Stimulated activated CD8-positive, alpha-beta memory T cell treated with anti-CD3 and anti-CD28 coated beads, Interleukin-7, amount 100 ng/mL, for 1 hour (primary cell): ENCODE data around the gene HK2.
"Not testable (repeated sequence)": the region's sequence is repeated elsewhere in the genome, so short reads cannot be mapped to it uniquely, and the experiment has no call there.

ENCODE experiments used
- DNase-seq, 2 donors: peaks; one replicate each; pipeline ENCODE4 v3.0.0-alpha.2; 2020; ENCODE audit warnings: low read depth in 2 of 2

The HK2 gene

DNA sequence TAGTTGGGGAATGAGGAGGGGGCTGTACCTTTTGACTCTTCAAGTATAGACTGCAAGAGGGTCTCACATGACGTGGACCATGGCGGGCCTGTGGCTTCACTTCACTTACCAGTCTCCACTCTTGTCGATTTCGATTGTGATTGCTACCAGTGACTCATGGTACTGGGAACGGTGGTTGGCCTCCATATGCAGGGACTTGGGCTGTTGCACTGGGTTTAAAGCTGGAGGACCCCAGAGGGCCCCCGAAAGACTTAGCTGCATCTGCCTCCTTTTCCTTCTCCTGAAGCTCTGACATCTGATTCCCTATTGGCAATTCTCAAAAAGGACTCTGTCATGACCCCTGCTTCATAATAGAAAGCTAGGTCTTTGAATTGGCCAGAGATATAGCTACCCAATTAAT is 43.4 kb downstream of the HK2 start:
- DNase-seq, result no peak

GRCh38 chr2:74877781-74878433 is 44.0 kb downstream of the HK2 start:
- DNase-seq, result no peak

GRCh38 chr2:74878551-74878950 is 44.6 kb downstream of the HK2 start:
- no peak for DNase-seq

DNA sequence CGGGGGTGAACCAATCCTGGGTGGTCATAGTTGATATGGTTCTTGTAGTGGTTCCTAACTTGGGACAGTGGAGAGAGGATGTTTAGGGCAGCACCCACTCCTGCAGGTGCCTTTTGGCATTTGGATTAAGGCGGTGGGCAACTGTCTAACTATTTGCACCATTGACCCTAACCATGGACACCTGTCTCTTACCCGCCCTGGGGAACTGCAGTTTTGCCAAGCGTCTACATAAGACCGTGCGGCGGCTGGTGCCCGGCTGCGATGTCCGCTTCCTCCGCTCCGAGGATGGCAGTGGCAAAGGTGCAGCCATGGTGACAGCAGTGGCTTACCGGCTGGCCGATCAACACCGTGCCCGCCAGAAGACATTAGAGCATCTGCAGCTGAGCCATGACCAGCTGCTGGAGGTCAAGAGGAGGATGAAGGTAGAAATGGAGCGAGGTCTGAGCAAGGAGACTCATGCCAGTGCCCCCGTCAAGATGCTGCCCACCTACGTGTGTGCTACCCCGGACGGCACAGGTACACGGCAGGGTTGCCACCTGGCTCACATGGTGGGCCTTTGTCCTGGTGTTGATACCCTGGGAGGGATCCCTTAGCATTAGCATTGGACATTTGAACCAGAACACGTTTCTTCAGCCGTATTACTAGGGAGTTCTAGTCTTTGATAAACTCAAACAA is 46.3 kb downstream of the HK2 start:
- DNase-seq, result no peak

DNA sequence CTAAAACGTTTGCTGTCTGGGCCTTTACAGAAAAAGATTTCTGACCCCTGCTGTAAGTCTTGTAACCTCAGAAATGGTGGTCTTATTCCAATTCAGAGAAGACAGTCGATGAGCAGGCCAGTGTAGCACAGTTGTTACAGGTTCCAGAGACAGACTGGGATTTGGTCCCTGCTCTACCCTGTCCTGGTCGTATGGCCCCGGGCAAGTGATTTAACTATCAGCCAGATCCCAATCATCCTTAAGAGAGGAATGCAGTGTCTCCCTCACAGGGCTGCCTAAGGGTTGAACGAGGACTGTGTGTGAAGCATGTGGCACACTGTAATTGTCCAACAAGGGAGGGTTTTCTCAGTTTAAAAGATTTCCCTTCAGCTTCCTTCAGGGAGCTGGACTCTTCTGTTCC is 47.2 kb downstream of the HK2 start:
- DNase-seq, result no peak

GRCh38 chr2:74881626-74882298 is 47.8 kb downstream of the HK2 start:
- DNase-seq, result no peak

- no peak for DNase-seq
These were observed 48.4 kb downstream of the HK2 start for GRCh38 chr2:74882299-74882687.

GRCh38 chr2:74883011-74883410 is 49.1 kb downstream of the HK2 start:
- no peak for DNase-seq

DNA sequence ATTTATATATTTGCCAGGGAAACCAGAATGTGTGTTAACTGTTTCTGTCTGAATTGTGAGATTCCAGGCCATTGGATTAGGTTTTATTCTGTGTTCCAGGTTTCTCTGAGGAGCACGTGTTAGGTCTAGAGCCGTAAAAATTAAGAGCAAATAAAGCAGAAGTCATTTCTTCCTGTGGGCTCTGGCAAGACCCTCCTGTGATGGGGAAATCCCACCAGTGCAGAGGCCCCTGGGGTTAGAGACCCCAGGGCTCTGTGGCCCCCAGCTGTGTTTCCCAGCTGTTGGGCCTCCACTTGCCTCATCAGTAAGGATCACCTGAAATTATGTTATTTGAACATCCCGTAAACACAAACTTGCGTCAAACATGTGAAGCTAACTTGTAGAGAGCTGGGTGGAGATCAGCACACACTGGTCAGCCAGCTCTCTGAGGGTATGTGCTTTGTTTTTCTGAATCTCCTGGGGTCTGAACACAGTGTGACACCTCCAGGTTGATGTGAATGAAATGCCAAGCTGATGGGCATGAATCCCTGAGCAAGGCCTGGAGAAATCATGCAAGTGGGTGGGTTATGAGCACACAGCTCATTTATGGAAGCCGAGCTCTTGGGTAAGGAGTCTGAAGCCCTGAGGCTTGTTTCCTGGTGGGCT is 50.3 kb downstream of the HK2 start:
- no peak for DNase-seq

GRCh38 chr2:74884866-74885265 is 50.9 kb downstream of the HK2 start:
- DNase-seq, result no peak

GRCh38 chr2:74886251-74886650 is 52.3 kb downstream of the HK2 start:
- DNase-seq, result no peak

DNA sequence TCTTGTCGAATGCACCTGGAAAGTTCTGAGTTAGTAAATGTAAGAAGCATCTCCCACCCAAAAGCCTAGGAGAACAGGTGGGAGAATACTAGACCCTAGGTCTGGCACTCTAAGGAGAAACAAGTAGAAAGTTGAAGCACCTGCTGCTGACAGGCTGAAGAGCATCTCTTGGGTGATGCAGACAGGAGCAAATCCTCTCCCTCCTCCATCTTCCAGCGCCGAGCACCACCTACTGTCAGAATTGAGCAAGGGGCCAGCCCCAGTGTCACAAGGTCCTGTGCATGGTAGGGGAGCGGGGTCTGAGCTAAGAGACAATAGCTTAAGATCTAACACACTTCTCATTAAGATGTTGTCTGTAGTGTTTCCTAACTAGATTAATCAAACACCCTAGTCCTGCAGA is 52.9 kb downstream of the HK2 start:
- no peak for DNase-seq

DNA sequence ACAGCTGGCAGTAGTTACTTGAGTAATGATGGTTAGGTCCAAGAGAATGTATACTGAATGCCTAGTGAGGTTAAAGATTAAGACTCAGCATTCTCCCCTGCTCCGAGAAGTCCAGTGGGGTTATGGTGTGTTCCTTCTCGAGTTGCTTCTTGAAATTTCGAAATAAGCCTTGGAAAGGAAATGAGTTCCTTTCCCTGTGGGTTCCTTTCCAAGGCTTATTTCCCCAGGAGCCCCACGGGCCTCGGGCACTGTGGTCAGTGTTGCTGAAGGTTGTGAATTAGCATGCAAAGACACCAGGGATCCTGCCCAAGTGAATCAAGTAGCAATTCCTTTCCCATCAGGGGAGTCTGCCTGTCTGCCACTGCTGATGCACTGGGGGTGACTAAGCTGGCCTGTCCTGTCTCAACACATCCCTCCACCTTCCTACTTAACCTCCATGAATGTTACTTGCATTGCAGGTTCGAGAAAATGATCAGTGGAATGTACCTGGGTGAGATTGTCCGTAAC is 53.6 kb downstream of the HK2 start:
- no peak for DNase-seq

DNA sequence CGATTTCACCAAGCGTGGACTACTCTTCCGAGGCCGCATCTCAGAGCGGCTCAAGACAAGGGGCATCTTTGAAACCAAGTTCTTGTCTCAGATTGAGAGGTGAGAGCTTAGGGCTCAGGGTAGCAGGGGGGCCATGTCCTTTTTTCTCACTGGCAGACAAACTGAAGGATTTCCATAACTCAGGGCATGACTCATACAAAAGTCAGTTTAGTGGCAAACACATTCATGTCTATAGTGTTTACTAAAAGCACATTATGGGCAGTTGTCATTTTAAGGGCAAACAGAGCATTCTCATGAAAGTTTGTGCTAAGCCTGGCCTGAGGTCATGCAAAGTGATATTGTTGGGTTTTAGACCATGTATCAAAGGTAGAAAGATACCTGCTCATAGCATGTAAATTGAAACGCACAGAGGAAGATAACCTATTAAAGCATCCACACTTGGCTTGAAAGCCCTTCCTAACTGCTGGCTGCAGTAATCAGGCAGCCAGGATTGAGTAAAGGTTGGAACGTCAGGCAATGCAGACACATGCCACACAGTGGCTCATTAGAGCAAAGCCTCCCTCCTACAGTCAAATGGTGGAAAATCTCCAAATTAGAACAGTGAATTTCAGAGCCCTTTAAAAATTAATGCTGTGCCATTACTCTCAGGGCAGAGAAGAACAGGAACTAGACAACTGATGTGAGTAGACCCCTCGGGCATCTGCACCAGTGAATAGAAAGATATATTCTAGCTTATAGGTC is 54.2 kb downstream of the HK2 start:
- no peak for DNase-seq

DNA sequence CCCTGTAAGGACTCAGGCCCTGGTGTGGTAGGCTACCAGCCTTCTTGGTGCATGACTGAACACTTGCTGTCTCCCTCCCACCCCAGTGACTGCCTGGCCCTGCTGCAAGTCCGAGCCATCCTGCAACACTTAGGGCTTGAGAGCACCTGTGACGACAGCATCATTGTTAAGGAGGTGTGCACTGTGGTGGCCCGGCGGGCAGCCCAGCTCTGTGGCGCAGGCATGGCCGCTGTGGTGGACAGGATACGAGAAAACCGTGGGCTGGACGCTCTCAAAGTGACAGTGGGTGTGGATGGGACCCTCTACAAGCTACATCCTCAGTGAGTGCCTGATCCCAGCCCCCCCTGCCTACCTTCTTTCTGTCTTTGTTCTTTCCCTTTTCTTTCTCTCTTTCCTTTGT is 55.2 kb downstream of the HK2 start:
- no peak for DNase-seq

GRCh38 chr2:74890711-74891110 is 56.8 kb downstream of the HK2 start:
- no peak for DNase-seq

GRCh38 chr2:74891136-74891764 is 57.3 kb downstream of the HK2 start:
- no peak for DNase-seq

DNA sequence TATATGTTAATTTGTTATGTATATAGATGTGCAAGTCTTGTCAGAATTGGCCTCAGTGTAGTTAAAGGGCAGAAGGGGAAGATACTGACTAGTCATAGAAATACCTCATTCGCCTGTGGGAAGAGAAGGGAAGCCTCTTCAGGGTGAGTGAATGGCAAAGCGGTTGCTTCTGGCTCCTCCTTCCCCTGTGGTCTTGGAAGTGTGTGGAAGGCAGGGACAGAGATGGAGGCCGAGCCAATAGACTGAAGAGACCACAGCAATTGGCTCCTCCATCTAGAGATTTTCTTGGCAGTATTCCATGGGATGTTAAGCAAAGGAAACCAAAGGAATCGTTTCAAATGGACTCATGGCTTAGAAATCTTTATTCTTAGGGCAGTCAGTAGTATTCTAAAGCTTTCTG is 57.9 kb downstream of the HK2 start:
- not testable (repeated sequence) for DNase-seq

- no peak for DNase-seq
These were observed 58.7 kb downstream of the HK2 start for GRCh38 chr2:74892609-74893008.

DNA sequence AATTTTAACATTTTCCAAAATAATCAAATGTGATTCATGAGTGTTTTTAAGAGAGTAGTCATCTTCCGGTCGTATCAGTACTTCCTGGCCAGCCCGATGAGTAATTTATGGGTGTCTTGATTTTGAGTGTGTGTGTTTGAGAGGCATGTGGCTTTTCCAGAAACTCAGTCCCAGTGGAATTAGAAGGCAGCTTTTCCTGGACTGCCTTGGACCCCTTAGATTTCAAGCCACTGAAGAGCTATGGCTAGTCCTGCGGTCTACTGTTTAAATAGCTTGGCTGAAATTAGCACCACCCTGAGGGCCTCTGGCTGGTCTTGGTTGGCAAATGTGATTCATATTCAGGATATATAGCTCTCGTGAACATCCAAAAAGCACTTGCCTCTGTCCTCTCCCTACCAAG is 59.4 kb downstream of the HK2 start:
- DNase-seq, result no peak

DNA sequence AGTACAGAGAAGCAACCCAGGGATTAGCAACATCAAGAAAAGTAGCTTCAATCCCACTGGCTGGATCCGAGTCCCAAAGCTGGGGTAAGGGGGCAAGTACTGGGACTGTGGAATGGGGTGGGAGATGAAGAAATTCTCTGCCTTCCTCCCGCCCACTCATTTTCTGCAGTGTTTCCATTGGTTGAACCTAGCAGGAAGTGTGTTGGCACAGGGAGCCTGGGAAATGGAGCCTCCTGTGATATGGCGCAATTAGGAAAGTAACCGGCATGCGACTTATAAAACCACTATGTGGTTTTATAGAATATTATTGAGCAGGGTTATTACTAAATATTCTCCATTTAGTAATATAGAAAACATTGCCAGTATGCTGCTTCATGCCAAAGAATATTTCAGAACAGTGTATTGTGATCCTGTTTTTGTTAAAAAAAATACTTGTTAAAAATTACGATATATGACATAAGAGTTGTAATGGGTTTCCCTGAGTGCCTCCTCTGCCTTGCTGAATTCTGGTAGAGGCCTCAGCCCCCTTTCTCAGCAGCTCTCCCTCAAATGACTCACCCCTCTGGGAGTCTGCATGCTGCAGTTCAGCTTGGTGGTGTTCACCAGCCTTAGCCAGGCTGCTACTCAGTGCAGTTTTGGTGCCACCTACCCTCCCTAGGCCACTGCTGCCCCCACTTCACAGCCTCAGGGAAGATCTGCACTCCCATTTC is 60.5 kb downstream of the HK2 start:
- DNase-seq, result no peak
